Heart right ventricle (tissue), 16 donors: ENCODE results near the gene ZBTB7B. TPM values are rescaled to one million over a fixed set of nuclear protein-coding genes. Genes with fewer than 3 reads are reported as not detected.

Experiments
- ATAC-seq, 8 donors: fragments of 200-7000 bp; cut with Tn5 transposase; one replicate each; pipeline ENCODE4 v1.9.1; 2020; ENCODE audit warnings: mild to moderate bottlenecking in 8 of 8, moderate library complexity in 8 of 8, moderate number of reproducible peaks in 1 of 8
- DNase-seq, 2 donors: peaks; one replicate each; pipeline ENCODE4 v3.0.0-alpha.2; 2020
- H3K27ac ChIP-seq, 10 donors: fragments of 200-600 bp; sonication (generic) in 2 of 10; one replicate each; pipeline versions ENCODE4 v1.5.0 to v1.8.0; 2020 to 2022; ENCODE audit warnings: mild to moderate bottlenecking in 3 of 10
- H3K27me3 ChIP-seq, 7 donors: fragments of 200-600 bp; one replicate each; pipeline ENCODE4 v1.8.0; 2021 to 2022; ENCODE audit warnings: mild to moderate bottlenecking in 2 of 7
- H3K36me3 ChIP-seq, 9 donors: fragments of 200-600 bp; sonication (generic) in 1 of 9; one replicate each; pipeline versions ENCODE4 v1.5.0 to v1.8.0; 2020 to 2022; ENCODE audit warnings: mild to moderate bottlenecking in 2 of 9
- H3K4me1 ChIP-seq, 9 donors: fragments of 200-600 bp; sonication (generic) in 1 of 9; one replicate each; pipeline versions ENCODE4 v1.5.0 to v1.8.0; 2020 to 2022; ENCODE audit warnings: mild to moderate bottlenecking in 4 of 9
- H3K4me3 ChIP-seq, 10 donors: fragments of 200-600 bp; sonication (generic) in 2 of 10; one replicate each; pipeline versions ENCODE4 v1.5.0 to v1.8.0; 2020 to 2022; ENCODE audit warnings: mild to moderate bottlenecking in 7 of 10, moderate library complexity in 2 of 10
- H3K9me3 ChIP-seq, 11 donors: fragments of 200-600 bp in 10 of 11; sonication (generic) in 2 of 11; one replicate each; pipeline versions ENCODE4 v1.5.0 to v1.8.0; 2013 to 2022; ENCODE audit warnings: mild to moderate bottlenecking in 2 of 11, control low read depth in 1 of 11, moderate library complexity in 1 of 11
- CTCF ChIP-seq, 9 donors: fragments of 200-600 bp; sonication (generic) in 2 of 9; IDR thresholded peaks; one replicate each; pipeline versions ENCODE4 v1.5.0 to v1.8.0; 2021 to 2022; ENCODE audit warnings: antibody characterized with exemption in 9 of 9, mild to moderate bottlenecking in 5 of 9, moderate library complexity in 1 of 9
- WGBS, 2 donors: extraction: QIAGEN DNeasy Blood & Tissue Kit; methylation state at CpG; one replicate each; pipeline ENCODE4 v1.1.7; 2013; ENCODE audit warnings: inconsistent platforms in 1 of 2; 5-methylcytosine and 5-hydroxymethylcytosine counted together
- intact Hi-C, 10 donors: fragments of 100-400 bp; cut with DNase I; formaldehyde crosslinking; loops; one replicate each; pipeline versions ENCODE4 v1.11.1 to v1.14.2; 2022
- polyA plus RNA-seq, 2 donors: library from polyadenylated mRNA; stranded (reverse); fragments of 200-250 nt; gene quantifications; one replicate each; pipeline ENCODE4 v1.2.3, GENCODE V29; 2013
- total RNA-seq, 10 donors: library from RNA; stranded (reverse); fragmentation: NEBNext Ultra II Directional in 3 of 10; extraction: Animal tissue kit (Norgen Biotek cat#: 25700) in 3 of 10; gene quantifications; one replicate each; pipeline versions ENCODE4 v1.2.1 to v1.2.4, GENCODE V29; 2021 to 2023
- donor health status: Arrhythmogenic right ventricular cardiomyopathy.
- donor health status: ischemic (EF 13 %, LVEDD 7.1; RV severe dilation, severe dysfunction).
- donor health status: healthy with polysubstance abuse.
- donor health status: DM: no; HTN: yes; CAD: no.
- donor health status: DM: no; HTN: no; CAD: no.
- donor health status: ischemic (EF 25% LVEDD 6.9; RV normal size, moderate dysfunction).
- donor health status: ischemic (EF 25% LVEDD 5.7; RV mildly dilated, moderate dysfunction).
- donor health status: healthy.
- donor health status: DM: yes; HTN: yes; CAD: no.
- donor health status: Ischemic cardiomyopathy.
- donor health status: ischemic (EF 35%, LVEDD 5.7; RV mildly dilated, moderate dysfunction).
- donor health status: nonischemic (EF 11% LVEDD 7.7; RV severe dilation, severe dysfunction).
- donor health status: DM: yes; HTN: yes; CAD: no.
- donor health status: PGD.
- donor health status: ischemic (EF 29% LVEDD 5.4; RV normal size, mild dysfunction).
- donor health status: nonischemic (EF 23%, LVEDD 6.1; RV moderate dilation, normal function).

ZBTB7B gene
- total and polyA plus RNA-seq, 12 donors = 25.7 to 54.7 (median 37.9) TPM

DNA sequence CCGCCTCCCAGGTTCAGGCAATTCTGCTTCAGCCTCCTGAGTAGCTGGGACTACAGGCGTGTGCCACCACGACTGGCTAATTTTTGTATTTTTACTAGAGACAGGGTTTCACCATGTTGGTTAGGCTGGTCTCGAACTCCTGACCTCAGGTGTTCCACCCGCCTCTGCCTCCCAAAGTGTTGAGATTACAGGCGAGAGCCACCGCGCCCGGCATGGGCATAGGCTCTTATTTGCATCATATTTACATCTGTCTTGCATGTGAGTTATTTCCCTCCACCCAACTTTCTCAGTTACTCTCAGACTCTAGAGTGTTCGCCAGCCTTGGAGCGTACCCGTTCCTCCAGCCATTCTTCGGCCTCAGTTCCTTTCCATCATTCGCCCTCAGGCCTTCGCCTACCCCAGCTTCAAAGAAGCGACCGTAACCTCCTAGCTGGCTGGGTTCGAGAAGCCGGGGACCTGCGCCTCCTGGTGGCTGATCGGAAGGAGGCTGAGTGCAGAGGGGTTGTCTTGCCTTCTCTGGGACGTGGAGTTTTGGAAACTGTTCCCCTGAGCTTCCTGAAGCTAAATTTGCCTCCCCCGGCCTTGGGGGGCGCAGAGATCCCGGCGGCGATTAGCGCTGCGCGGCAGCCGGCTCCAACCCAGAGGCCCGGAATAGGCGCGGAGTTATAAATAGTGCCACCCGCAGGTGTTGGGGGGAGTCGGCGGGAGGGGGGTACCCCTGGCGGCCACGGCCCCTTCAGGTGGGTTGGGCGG is 3.6 kb upstream of the ZBTB7B start:
- no peaks in the 10 kb centered on the region for H3K36me3 ChIP-seq
- H3K4me1 ChIP-seq = peaks cover 10 to 52% (median 21%) of the 10 kb centered on the region in 9 donors
- H3K27ac ChIP-seq = peak overlapping the region in 9 of 10 donors; percentile 10 to 98 (median 95)
- H3K9me3 ChIP-seq = no peaks in the 10 kb centered on the region
- 12% methylated on average over 40 of the region's 40 CpGs for WGBS, 2 donors
- TF ChIP-seq CTCF (IDR thresholded peaks at IDR 0.05) = peak; percentile 64 to 90 (median 80)
- intact Hi-C loops = loop anchor here in 6 of 10 donors (2.0 to 5.0 kb wide), 2 partner anchors 16 to 37 kb away; partner anchors contain the start of genes PYGO2 (in 6 of the 6) and FLAD1 (in 1 of the 6)
- DNase-seq = peak; percentile 69 to 77
- no peaks in the 10 kb centered on the region for H3K27me3 ChIP-seq
- H3K4me3 ChIP-seq = peak overlapping the region in 9 of 10 donors; percentile 50 to 97 (median 91)
- no peak for ATAC-seq

DNA sequence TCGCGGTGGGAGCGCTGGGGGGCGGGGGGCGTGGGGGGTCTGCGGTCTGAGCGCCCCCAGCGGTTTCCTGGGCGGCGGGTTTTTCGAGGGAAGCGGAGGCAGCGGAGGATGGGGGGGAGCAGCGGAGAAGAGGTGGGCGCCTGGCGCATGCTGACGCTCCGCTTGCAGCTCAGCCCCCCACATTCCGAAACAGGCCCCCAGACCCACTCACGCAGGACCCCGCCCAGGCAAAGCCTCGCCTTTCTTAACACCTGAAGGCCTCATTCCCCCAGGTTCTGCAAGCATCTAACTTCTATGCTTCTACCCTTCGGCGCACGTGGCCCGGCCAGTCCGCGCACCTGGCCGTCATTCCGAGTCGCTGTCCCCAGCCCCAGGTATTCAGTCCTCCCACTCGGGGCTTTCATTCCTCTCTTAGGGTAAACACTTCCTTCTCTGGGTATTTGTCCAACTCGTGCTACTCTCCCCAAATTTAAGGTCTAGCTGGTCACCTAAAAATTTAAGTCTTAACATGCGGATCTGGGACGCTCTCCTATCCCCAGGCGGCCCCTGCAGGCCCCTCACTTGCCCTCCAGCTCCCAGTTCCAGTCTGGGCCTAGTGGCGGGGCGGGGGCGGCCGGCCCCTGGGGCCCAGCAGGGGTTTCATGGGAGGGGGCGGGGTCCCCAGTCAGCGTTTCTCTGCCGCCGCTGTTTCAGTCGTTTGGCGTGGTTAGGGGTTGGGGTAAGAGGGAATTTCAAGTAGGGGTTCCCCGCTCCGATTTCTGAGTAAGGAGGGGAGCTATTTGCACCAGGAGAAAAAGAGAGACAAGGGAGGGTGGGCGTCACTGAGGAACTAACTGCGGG is 2.8 kb upstream of the ZBTB7B start:
- intact Hi-C loops = loop anchor here in 9 of 10 donors (2.0 to 10.0 kb wide), 5 partner anchors 17 to 65 kb away; partner anchors contain the start of genes PYGO2 (in 7 of the 9), CKS1B (in 3 of the 9), ADAM15 (in 1 of the 9) and EFNA4 (in 1 of the 9)

GRCh38 chr1:155000411-155000725 is 2.2 kb upstream of the ZBTB7B start:
- Histone ChIP-seq H3K27ac (peak overlapping the region; percentile 80 to 98 (median 95)), H3K27me3 (no peaks in the 10 kb centered on the region), H3K4me1 (peaks cover 19 to 63% (median 35%) of the 10 kb centered on the region in 9 donors), H3K4me3 (peak overlapping the region; percentile 50 to 97 (median 91)), H3K9me3 (no peaks in the 10 kb centered on the region), H3K36me3 (no peaks in the 10 kb centered on the region)
- whole genome bisulfite sequencing, 2 donors = 0 to 3% methylated on average over 10 to 12 of the region's 13 CpGs
- DNase-seq (no peak), ATAC-seq (peak in 1 of 8 donors; percentile 0)
- intact Hi-C loops = loop anchor here in 5 of 10 donors (2.0 to 10.0 kb wide), 4 partner anchors 26 to 64 kb away; partner anchors contain the start of genes CKS1B (in 3 of the 5), ADAM15 (in 1 of the 5), EFNA4 (in 1 of the 5) and PYGO2 (in 1 of the 5)
- TF ChIP-seq CTCF (IDR thresholded peaks at IDR 0.05) = no peak

More for the DNA sequence above, 2.8 kb upstream of the ZBTB7B start:
- no peak for ATAC-seq
- Histone ChIP-seq H3K36me3 (no peaks in the 10 kb centered on the region), H3K9me3 (no peaks in the 10 kb centered on the region), H3K27me3 (no peaks in the 10 kb centered on the region), H3K4me3 (peak overlapping the region; percentile 28 to 97 (median 91)), H3K4me1 (peaks cover 14 to 57% (median 29%) of the 10 kb centered on the region in 9 donors), H3K27ac (peak overlapping the region; percentile 80 to 98 (median 95))
- no peak for TF ChIP-seq CTCF (IDR thresholded peaks at IDR 0.05)
- no peak for DNase-seq
- 1 to 2% methylated on average over 50 of the region's 50 CpGs for WGBS, 2 donors
